CD4-positive, alpha-beta T cell treated with Interleukin-2 at 100 ng/mL for 4 hours (primary cell): Measurements from ENCODE around the gene MFAP5.
"Not testable (repeated sequence)": the region's sequence is repeated elsewhere in the genome, so short reads cannot be mapped to it uniquely, and the experiment has no call there.

ENCODE experiments used
- DNase-seq: peaks from one replicate; pipeline ENCODE4 v3.0.0-alpha.2; 2020; ENCODE audit warnings: low spot score

Gene MFAP5

GRCh38 chr12:8629486-8630033 is 33.1 kb downstream of the MFAP5 start:
- no peak for DNase-seq

- DNase-seq, result no peak
Measured at GRCh38 chr12:8628731-8629130, 33.9 kb downstream of the MFAP5 start.

GRCh38 chr12:8624750-8625149 is 37.9 kb downstream of the MFAP5 start:
- DNase-seq, result not testable (repeated sequence)

GRCh38 chr12:8622646-8623045 is 40.0 kb downstream of the MFAP5 start:
- DNase-seq, result no peak

- DNase-seq, result no peak
Measured at GRCh38 chr12:8615206-8615605, 47.4 kb downstream of the MFAP5 start.

- DNase-seq, result not testable (repeated sequence)
Measured at GRCh38 chr12:8613881-8614280, 48.7 kb downstream of the MFAP5 start.

GRCh38 chr12:8612629-8613028 is 50.0 kb downstream of the MFAP5 start, which contains the start of gene AICDA:
AICDA (minus strand) TSS chr12:8612859; CDS start chr12:8612767, 92 bp downstream.
- DNase-seq, result no peak

GRCh38 chr12:8609061-8609570 is 53.5 kb downstream of the MFAP5 start:
- DNase-seq, result peak; percentile 22

GRCh38 chr12:8606890-8607289 is 55.7 kb downstream of the MFAP5 start:
- no peak for DNase-seq

GRCh38 chr12:8605057-8605456 is 57.6 kb downstream of the MFAP5 start:
- no peak for DNase-seq

- DNase-seq, result no peak
Measured at GRCh38 chr12:8603856-8604255, 58.8 kb downstream of the MFAP5 start.

GRCh38 chr12:8603286-8603685 is 59.3 kb downstream of the MFAP5 start:
- no peak for DNase-seq

- DNase-seq, result no peak
Measured at GRCh38 chr12:8596561-8596960, 66.1 kb downstream of the MFAP5 start.
